Measurements from ENCODE around the gene CABP4.

The CABP4 gene

DNA sequence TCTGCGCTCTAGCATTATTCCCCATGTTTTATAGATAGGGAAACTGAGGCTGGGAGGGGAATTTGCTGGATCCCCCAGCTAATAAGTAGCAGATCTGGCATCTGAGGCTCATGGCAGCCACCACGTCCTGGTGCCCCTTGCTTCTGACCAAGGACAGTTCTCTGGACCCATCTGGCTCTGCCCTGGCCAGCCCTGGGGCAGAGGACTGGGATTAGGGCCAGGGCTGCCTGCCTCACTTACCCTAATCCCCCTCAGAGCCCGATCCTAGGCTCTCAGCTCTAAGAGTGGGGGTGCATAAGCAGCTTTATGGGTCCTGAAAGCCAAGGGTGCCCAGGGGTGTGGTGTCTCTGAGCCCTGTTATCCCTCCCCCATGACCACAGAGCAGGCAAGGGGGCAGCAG is at the start of gene CABP4:
TSS of gene CABP4 (plus strand) at position 301 of the 400 bp plus-strand sequence. CDS start at position 371, 70 bp downstream.
- Mint-ChIP-seq H3K36me3 (no peaks in the 10 kb centered on the region), H3K4me3 (no peak within 1 kb of the TSS), H3K4me1 (peaks cover 5% of the 10 kb centered on the region), H3K27ac (peak within 1 kb of the TSS; percentile 69), H3K9me3 (no peaks in the 10 kb centered on the region)
- DNase-seq (ENCODE audit: low spot score in 2 of 2): no peak
- ATAC-seq: no peak

DNA sequence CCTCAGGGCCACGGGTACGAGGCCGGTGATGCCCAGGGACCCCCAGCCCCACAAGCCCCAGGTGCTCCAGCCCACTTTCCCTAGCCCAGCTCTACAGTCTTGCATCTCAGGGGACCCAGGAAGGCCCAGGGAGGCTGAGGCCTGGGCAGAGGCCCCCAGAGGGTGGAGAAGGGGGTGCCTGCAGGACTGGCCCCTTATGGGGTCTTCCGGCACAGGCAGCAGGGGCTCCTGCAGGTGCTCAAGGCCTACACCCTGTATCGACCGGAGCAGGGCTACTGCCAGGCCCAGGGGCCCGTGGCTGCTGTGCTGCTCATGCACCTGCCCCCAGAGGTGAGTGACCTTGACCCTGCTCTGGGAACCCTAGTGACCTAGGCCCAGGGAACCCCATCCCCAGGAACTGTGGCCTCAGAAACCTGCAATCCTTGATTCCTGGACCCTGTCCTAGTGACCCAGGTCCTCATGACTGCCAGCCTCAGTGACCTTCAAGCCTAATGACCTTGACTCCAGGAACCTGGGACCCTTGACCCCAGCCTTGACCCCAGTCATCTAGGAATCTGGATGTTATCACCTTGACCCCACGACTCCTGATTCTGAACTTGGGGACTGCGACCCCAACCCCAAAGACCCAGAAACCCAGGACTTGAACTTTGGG is 49.3 kb upstream of the CABP4 start:
- H3K36me3 Mint-ChIP-seq: peaks cover 73% of the 10 kb centered on the region
- ATAC-seq: no peak
- peaks cover 69% of the 10 kb centered on the region for H3K4me1 Mint-ChIP-seq

DNA sequence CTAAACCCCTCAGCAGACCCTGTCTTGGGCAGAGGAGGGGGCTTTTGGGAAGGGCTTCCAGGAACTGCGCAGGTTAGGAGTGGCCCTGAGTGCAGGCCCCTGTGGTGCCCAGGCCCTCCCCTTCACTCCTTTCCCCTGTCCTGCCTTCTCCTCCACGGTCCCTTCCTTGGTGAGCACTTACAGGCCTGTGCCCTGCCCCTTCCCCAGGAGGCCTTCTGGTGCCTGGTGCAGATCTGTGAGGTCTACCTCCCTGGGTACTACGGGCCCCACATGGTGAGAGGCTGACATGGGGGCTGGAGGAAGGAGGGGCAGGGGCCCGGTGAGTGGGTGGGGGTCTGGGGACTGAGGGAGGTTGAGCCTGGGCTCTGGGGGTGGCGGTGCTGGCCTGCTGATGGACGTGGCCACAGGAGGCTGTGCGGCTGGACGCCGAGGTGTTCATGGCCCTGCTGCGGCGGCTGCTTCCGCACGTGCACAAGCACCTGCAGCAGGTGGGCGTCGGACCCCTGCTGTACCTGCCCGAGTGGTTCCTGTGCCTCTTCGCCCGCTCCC is 48.7 kb upstream of the CABP4 start:
- peaks cover 76% of the 10 kb centered on the region for H3K4me1 Mint-ChIP-seq
- DNase-seq (ENCODE audit: low spot score in 2 of 2): peak in 1 of 2 donors; percentile 58

More for the DNA sequence above, 49.3 kb upstream of the CABP4 start:
- Mint-ChIP-seq H3K9me3 (no peaks in the 10 kb centered on the region), H3K4me3 (peak overlapping the region; percentile 86), H3K27ac (peak overlapping the region; percentile 85)
- DNase-seq (ENCODE audit: low spot score in 2 of 2): peak in 1 of 2 donors; percentile 57

DNA sequence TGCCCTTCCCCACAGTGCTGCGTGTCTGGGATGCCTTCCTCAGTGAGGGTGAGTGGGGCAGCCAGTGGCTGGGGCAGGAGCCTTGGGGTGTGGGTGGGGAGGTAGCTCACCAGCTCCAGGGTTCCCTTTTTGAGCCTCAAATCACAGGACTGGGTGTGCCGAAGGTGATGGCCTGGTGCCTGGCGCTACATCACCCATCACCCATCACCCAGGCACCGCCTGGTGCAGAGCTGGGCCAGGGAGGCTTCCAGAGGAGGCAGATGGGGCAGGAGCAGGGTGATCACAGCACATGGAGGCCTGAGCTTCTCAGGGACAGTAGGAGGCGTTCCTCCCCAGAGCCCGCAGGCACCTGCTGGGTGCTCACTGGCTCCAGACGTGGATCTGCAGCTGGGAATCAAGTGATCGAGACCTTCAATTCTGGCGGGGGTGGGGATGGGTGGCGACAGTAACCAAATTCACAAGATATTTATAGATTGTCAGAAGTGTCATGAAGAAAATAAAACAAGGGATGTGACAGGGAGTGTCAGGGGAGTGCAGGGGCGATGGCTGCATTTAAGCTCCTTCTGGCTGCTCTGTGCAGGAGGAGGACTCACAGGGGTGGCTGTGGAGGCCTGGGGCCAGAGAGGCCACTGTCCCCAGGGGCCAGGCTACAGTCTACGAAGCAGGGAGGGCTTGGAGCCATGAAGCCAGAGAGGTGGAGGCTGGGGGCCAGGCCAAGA is 48.0 kb upstream of the CABP4 start:
- Mint-ChIP-seq H3K9me3 (no peaks in the 10 kb centered on the region), H3K4me3 (peak overlapping the region; percentile 86)
- peak in 1 of 2 donors; percentile 57 for DNase-seq (ENCODE audit: low spot score in 2 of 2)

More for the DNA sequence above, 48.7 kb upstream of the CABP4 start:
- H3K9me3 Mint-ChIP-seq: no peaks in the 10 kb centered on the region
- ATAC-seq: no peak
- peak overlapping the region; percentile 85 for H3K27ac Mint-ChIP-seq
- H3K4me3 Mint-ChIP-seq: peak overlapping the region; percentile 86
- peaks cover 78% of the 10 kb centered on the region for H3K36me3 Mint-ChIP-seq

DNA sequence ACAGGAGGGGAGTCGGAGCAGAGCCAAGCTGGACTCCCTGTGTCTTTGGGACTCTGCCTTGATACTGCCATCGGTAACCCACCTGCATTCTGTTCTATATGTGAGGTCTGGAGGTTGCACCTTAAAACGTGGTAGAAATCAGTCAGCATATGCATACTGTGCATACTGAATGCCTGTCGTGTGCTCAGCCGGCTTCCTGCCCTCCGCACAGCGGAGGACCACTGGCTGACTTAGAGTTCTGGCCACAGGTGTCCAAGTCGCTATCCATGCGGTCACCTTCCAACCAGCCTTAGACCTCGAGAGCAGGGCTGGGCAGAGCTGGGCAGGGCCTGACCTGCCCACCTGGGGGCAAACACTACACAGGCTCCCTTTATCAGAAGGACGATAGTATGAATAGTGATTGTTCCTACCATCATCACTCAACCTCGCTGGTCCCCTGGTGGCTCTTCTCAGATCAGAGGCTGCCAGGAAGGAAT is 47.4 kb upstream of the CABP4 start:
- H3K9me3 Mint-ChIP-seq: no peaks in the 10 kb centered on the region
- ATAC-seq: no peak
- DNase-seq (ENCODE audit: low spot score in 2 of 2): no peak
- H3K4me3 Mint-ChIP-seq: peak overlapping the region; percentile 86
- peaks cover 88% of the 10 kb centered on the region for H3K4me1 Mint-ChIP-seq
- H3K36me3 Mint-ChIP-seq: peaks cover 87% of the 10 kb centered on the region
- H3K27ac Mint-ChIP-seq: peak overlapping the region; percentile 85

More for the DNA sequence above, 48.0 kb upstream of the CABP4 start:
- H3K36me3 Mint-ChIP-seq: peaks cover 81% of the 10 kb centered on the region
- peak overlapping the region; percentile 85 for H3K27ac Mint-ChIP-seq
- peaks cover 82% of the 10 kb centered on the region for H3K4me1 Mint-ChIP-seq
- ATAC-seq: no peak

DNA sequence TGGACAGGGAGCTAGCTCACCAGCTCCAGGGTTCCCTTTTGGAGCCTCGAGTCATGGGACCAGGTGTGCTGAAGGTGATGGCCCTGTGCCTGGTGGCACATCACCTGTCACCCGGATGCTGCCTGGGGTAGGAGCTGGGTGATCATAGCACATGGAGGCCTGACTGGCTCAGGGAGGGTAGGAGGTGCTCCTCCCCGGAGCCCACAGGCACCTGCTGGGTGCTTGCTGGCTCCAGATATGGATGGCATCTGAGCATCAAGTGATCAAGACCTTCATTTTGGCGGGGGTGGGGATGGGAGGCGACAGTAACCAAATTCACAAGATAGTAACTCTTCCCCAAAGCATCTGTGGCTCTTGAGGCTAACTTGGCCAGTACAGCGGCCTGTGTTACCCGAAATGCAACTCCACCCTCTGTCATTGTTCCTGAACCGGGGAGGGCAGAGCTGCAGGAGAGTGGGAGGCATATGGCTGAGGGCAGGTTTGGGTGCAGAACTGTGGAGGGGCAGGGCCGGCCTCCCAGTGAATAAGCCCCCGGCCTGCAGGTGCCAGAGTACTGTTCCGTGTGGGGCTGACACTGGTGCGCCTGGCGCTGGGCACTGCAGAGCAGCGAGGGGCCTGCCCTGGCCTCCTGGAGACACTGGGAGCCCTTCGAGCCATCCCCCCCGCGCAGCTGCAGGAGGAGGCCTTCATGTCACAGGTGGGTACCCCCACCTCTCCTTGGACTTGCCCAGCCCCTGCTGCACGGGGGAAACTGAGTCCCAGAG is 46.5 kb upstream of the CABP4 start:
- peak overlapping the region; percentile 86 for H3K4me3 Mint-ChIP-seq
- H3K9me3 Mint-ChIP-seq: no peaks in the 10 kb centered on the region
- no peak for DNase-seq (ENCODE audit: low spot score in 2 of 2)
- H3K27ac Mint-ChIP-seq: peak overlapping the region; percentile 85
- peaks cover 93% of the 10 kb centered on the region for H3K36me3 Mint-ChIP-seq
- H3K4me1 Mint-ChIP-seq: peaks cover 92% of the 10 kb centered on the region
- ATAC-seq: peak; percentile 11

DNA sequence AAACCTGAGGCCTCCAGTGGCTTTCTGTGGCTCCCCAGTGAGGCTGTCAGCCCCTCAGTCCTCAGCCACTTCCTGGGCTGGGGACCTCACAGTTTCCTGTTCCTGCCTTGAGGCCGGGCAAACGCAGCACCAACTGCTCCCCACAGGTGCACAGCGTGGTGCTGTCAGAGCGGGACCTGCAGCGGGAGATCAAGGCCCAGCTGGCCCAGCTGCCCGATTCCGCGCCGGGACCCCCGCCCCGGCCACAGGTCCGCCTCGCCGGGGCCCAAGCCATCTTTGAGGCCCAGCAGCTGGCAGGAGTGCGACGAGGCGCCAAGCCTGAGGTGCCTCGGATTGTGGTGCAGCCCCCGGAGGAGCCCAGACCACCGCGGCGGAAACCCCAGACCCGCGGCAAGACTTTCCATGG is 45.9 kb upstream of the CABP4 start:
- H3K27ac Mint-ChIP-seq: peak overlapping the region; percentile 85
- DNase-seq (ENCODE audit: low spot score in 2 of 2) (peak in 1 of 2 donors; percentile 83), ATAC-seq (peak; percentile 78)
- H3K4me1 Mint-ChIP-seq: peaks cover 91% of the 10 kb centered on the region
- H3K4me3 Mint-ChIP-seq: peak overlapping the region; percentile 86
- peaks cover 91% of the 10 kb centered on the region for H3K36me3 Mint-ChIP-seq
- no peaks in the 10 kb centered on the region for H3K9me3 Mint-ChIP-seq

DNA sequence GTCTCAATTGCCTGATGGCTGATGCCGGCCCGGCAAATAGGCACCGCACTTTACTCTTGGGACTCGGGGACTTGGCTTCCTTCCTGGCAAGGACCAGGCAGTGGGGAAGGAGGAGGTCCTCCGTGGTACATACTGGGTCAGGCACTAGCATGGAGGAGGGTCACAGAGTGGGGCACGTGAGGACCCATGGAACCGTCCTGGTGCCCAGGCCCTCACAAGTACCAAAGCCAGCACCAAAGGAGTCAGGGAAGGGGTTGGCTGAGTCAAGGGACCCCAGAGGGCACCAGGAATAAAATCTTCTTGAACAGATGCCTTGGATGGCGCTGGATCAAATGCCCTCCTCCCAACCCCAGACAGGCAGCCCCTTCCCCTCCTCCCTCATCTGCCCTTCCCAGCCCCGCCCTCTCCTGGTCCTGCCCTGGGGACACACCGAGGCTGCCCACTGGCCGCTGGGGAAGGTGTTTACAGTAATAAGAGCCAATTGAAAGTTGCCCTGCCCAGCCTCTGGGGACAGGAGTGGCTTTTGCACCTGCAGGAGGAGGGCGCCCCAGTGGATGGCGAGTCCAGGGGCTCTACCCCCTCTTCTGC is 45.3 kb upstream of the CABP4 start:
- Mint-ChIP-seq H3K27ac (peak overlapping the region; percentile 85), H3K4me3 (peak overlapping the region; percentile 86), H3K4me1 (peaks cover 87% of the 10 kb centered on the region), H3K9me3 (no peaks in the 10 kb centered on the region), H3K36me3 (peaks cover 88% of the 10 kb centered on the region)
- DNase-seq (ENCODE audit: low spot score in 2 of 2) (no peak), ATAC-seq (no peak)

DNA sequence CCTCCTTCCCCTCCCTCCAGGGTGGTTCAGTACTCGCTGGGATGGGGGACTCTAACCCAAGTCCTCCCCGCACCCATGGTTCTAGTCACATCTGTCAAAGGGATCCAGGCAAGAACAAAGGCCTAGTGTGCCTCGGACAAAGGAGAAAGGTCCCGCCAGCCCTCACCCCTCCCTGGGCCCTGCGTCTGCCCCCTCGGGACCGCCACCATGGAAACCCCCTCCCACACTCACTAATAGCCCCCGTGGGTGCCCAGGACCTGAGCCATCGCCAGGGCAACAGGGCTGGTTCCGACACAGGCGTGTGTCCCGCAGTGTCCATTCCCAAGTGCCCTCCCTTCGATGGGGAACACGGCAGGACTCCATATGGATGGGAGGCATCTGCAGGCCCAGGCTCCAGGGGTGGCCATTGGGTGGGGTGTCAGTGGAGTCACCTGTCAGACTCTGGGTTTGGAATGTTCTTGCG is 44.8 kb upstream of the CABP4 start:
- Mint-ChIP-seq H3K4me3 (peak overlapping the region; percentile 86), H3K27ac (peak overlapping the region; percentile 85), H3K36me3 (peaks cover 83% of the 10 kb centered on the region), H3K9me3 (no peaks in the 10 kb centered on the region), H3K4me1 (peaks cover 85% of the 10 kb centered on the region)
- DNase-seq (ENCODE audit: low spot score in 2 of 2) (no peak), ATAC-seq (no peak)

DNA sequence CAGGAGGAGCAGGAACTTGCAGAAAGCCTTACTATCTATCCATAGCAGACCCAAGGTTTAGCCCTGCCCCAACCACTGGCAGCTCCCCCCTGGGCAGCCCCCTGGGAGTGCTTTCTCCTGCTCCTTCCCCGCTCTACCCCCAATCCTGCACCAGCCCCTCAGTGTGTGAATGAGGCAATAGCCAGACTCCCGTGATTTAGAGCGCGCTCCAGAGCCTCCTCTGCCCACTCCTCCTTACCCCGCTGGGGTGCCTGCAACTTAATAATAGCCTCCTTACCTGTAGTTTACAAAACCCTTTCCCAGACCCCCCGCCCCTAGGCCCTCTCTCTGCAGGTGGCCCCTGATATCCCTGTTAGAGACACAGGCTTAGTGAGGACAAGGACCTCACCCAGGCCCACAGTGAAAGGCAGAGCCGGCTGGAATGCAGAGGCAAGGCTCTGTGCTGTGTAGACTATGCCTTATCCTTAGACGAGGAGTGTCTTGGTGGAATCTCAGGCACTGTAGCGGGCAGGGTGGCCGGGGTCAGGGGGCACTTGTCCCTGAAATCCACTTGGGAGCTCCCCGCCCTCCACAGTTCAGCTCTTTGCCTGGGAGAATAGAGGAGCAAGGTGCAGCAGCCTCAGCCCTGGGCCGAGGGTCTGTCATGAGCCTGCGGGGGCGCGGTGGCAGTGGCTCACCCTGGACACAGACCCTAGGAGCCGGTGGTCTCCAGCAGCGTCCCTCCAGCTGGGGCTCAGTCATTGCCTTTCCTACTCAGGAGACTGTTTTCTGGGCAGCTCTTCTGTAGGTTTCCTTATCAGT is 44.0 kb upstream of the CABP4 start:
- H3K4me1 Mint-ChIP-seq: peaks cover 81% of the 10 kb centered on the region
- peak overlapping the region; percentile 86 for H3K4me3 Mint-ChIP-seq
- no peaks in the 10 kb centered on the region for H3K9me3 Mint-ChIP-seq
- ATAC-seq (no peak), DNase-seq (ENCODE audit: low spot score in 2 of 2) (no peak)
- H3K27ac Mint-ChIP-seq: peak overlapping the region; percentile 85
- peaks cover 75% of the 10 kb centered on the region for H3K36me3 Mint-ChIP-seq

DNA sequence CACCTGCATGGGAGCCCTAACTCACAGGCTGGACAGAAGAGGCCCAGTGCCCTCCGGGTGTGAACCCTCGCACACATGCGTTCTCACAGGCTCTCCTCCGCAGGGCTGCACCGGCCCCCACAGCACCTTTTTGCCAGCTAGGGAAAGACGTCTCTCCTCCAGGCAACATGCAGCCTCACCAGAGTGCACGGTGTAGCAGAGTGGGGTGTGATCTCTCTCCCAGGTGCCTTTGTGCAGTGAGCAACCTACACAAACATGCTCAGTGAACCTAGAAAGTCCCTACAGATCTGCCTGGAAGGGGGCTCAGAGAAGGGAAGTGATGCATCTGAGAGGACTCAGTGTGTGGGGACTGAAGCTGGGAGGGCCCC is 43.4 kb upstream of the CABP4 start:
- Mint-ChIP-seq H3K27ac (peak overlapping the region; percentile 85), H3K36me3 (peaks cover 69% of the 10 kb centered on the region), H3K9me3 (no peaks in the 10 kb centered on the region), H3K4me1 (peaks cover 81% of the 10 kb centered on the region), H3K4me3 (no peak overlapping the region)
- ATAC-seq (no peak), DNase-seq (ENCODE audit: low spot score in 2 of 2) (no peak)

DNA sequence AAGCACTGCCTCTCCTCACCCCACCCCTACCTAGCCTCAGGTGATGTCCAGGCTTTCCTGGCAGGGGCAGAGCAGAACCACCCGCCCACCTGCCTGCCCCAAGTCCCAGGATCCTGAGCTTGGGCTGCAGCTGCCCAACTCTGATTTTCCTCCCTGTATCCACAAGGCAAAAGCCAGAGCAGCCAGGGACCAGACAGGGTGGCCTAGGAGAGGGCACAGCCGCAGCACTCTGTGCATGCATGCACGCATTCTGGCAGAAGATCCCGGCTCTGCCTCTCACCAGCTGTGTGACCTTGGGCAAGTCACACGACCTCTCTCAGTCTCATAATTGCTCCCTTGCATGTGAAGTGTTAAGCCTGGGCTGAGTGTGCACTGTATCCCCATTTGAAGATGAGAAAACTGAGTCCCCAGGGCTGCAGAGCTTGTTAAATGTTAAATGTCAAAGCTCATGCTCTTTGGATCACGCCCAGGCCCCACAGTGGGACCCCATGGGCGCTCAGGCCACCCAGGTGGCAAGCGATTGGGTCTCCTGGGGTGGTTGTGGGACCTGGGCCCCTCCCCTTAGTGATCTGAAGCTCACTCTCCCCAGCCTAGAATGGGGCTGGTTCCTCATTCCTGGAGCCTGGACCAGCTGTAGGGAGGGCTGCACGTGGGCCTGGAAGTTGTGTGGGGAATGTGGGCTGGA is 42.5 kb upstream of the CABP4 start:
- Mint-ChIP-seq H3K9me3 (no peaks in the 10 kb centered on the region), H3K36me3 (peaks cover 60% of the 10 kb centered on the region), H3K27ac (peak overlapping the region; percentile 85), H3K4me3 (peak overlapping the region; percentile 76), H3K4me1 (peaks cover 81% of the 10 kb centered on the region)
- no peak for ATAC-seq
- no peak for DNase-seq (ENCODE audit: low spot score in 2 of 2)

DNA sequence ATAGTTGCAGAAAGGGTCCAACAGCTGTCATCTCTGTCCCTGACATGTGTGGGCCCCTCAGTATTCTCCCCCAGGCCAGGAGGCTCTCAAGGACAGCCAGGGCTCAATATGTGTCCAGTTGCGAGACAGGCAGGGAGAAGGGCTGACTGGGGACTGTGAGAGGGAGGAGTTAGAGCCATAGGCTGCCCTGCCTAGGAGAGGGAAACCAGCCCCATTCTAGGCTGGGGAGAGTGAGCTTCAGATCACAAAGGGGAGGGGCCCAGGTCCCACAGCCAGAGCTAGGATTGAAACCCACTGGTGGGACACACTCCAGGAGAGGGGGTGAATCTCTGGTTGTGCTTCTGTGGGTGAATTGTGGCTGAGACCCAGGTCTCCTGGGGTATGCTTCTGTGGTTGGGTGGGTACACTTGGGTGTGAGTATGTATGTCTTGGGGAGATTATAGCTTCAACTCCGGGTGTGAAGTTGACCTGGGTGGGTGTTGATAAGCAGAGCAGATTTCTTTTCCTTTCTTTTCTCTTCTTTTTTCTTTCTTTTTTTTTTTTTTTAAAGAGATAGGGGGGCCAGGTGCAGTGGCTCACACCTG is 41.8 kb upstream of the CABP4 start:
- Mint-ChIP-seq H3K4me3 (peak overlapping the region; percentile 76), H3K36me3 (peaks cover 53% of the 10 kb centered on the region)

More for the DNA sequence above, 41.8 kb upstream of the CABP4 start:
- Mint-ChIP-seq H3K9me3 (no peaks in the 10 kb centered on the region), H3K27ac (peak overlapping the region; percentile 85), H3K4me1 (peaks cover 81% of the 10 kb centered on the region)
- ATAC-seq (no peak), DNase-seq (ENCODE audit: low spot score in 2 of 2) (no peak)
